ENCODE results near the gene SSC4D.
A peak's percentile ranks its signal among the peaks of the same experiment; 100 is the strongest.
"Not testable (repeated sequence)": the region's sequence is repeated elsewhere in the genome, so short reads cannot be mapped to it uniquely, and the experiment has no call there.

The SSC4D gene

DNA sequence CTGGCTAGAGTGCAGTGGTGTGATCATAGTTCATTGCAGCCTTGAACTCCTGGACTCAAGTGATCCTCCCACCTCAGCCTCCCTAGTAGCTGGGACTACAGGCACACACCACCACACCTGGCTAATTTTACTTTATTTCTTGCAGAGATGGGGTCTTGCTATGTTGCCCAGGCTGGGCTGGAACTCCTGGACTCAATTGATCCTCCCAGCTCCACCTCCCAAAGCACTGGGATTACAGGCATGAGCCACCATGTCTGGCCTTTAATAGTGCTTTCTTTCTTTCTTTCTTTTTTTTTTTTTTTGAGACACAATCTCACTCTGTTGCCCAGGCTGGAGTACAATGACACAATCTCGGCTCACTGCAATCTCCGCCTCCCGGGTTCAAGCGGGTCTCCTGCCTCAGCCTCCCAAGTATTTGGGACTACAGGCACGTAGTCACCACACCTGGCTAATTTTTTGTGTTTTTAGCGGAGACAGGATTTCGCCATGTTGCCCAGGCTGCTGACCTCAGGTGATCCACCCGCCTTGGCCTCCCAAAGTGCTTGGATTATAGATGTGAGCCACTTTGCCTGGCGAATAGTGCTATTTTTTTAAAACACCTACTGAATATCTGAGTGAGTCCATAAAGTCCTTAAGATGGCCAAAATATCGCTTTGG, 8.3 kb upstream of the SSC4D start:
- not testable (repeated sequence) for DNase-seq

DNA sequence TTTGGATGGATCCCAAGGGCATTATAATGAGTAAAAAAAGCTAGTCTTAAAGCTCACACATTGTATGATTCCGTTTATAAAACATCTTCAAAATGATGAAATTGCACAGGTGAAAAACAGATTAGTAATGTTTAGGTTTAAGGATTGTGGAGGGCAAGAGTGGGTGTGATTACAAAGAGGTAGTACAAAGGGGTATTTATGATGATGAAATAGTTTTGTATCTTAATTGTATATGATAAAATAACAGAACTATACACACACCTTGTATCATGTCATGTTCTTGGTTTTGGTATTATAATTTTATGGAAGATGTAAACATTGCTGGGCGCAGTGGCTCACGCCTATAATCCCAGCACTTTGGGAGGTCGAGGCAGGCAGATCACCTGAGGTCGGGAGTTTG, 2.8 kb upstream of the SSC4D start:
- DNase-seq: no peak

DNA sequence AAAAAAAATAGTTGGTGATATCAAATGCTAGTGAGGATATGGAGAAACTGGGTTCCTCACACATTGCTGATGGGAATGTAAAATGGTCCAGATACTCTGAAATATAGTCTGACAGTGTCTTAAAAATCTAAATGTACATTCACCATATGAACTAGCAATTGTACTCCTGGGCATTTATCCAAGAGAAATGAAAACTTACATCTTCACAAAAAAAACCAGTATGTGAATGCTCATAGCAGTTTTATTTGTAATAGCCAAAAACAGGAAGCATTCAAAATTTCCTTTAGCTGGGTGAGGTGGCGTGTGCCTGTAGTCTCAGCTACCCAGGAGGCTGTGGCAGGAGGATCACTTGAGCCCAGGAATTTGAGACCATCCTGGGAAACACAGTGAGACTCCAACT, 2.1 kb upstream of the SSC4D start:
- DNase-seq: no peak

DNA sequence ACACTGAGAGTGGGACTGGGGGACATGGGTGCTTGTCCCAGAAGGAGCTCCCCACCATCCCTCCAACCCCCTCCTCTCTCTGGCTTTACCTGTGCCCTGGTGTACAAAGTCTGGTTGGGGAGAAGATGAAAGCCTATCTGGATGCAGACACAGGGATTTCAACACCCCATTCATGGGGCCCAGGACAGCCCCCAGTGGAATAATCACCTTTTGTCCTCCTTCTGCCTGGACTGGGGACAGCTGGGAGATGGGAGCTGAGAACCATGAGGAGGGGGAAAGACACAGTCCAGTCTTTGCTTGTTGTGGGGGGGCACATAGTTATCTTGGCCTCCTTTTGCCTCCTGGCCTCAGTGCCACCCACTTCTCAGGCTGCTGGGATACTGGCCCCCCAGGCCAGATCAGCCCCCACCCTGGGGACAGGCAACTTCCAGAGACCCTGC, 1.4 kb downstream of the SSC4D start:
- DNase-seq: no peak

DNA sequence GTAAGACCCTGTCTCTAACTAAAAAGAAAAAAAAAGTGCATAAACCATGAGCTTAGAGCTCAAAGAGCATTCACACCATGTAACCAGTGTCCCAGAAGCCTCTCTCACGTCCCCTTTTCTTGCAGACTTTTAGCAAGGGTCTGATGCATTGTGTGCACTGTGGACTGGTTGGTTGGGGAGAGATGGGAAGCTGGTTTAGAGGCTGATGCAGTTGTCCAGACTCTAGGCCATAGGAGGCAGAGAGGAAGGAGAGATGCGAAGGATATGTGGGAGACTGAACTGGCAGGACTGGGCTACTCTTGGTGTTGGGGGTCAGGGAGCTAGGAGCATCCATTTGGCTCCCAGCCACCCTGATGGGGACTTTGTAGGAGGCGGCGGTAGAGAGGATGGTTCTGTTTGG, 1.8 kb downstream of the SSC4D start:
- DNase-seq: no peak

DNA sequence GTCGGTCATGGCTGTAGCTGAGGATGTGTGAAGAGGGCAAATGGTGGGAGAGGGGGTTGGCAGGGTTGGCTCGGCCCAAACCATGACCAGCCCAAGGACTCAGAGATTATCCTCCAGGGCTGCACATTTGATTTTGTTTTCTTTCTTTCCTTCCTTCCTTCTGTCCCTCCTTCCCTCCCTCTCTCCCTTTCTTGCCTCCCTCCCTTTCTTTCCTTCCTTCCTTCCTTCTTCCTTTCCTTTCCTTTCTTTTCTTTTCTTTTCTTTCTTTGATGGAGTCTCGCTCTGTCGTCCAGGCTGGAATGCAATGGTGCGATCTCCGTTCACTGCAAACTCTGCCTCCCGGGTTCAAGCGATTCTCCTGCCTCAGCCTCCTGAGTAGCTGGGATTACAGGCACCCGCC, 3.8 kb downstream of the SSC4D start:
- no peak for DNase-seq

DNA sequence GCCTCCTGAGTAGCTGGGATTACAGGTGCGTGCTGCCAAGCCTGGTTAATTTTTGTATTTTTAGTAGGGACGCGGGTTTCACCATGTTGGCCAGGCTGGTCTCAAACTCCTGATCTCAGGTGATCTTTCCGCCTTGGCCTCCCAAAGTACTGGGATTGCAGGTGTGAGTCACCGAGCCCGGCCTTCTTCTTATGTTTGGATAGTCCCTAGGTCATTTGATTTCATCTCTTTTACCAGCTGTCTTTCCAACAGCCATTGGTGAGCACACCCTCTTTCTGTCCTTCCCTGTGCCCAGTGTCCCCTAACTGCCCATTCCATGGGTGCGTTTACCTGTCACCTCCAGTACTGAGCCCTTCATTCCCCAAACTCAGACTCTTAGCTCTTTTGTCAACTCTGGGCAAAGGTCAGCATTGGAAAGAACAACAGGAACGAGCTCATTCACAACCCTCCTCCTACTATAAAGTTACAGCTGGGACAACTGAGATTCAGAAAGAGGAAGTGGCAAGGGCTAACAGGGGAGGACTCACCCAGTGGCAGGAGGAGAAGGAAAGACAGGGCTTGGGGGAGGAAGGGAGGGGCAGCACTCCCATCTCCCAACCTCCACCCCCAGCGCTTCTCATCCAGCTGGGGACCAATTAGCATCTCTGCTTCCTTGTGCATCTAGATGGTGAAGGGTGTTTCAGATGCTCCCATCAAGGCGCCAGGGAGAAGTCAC, 5.6 kb downstream of the SSC4D start:
- no peak for DNase-seq

DNA sequence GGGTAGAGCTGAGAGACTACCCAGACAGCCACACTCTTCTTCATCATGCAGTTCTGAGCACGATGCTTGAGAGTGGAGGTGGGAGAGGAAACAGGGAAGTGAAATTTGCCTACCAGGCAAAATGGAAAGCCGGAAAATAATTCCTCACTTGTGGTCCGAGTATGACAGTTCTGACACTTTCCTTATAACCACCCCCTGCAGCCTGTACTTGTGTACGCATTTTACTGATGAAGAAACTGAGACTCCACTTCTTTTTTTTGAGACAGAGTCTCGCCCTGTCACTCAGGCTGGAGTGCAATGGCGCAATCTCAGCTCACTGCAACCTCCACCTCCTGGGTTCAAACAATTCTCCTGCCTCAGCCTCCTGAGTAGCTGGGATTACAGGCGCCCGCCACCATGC, 6.4 kb downstream of the SSC4D start:
- DNase-seq: not testable (repeated sequence)

DNA sequence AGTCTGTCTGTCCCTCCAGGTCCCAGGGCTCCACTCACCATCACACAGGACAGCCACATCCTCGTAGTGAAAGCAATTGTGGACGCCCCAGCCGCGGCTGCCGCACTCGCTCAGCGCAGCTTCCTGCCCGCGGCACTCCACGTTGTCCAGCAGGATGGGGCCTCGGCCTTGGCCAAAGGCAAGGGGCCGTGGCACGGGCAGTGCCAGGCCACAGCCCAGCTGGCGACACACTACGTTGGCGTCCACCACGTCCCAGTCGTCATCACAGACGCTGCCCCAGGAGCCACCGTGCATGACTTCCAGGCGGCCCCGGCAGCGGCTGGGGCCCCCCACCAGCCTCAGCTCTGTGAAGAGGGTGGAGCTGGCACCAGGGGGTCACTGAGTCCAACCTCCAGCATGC, 9.2 kb downstream of the SSC4D start:
- no peak for DNase-seq

DNA sequence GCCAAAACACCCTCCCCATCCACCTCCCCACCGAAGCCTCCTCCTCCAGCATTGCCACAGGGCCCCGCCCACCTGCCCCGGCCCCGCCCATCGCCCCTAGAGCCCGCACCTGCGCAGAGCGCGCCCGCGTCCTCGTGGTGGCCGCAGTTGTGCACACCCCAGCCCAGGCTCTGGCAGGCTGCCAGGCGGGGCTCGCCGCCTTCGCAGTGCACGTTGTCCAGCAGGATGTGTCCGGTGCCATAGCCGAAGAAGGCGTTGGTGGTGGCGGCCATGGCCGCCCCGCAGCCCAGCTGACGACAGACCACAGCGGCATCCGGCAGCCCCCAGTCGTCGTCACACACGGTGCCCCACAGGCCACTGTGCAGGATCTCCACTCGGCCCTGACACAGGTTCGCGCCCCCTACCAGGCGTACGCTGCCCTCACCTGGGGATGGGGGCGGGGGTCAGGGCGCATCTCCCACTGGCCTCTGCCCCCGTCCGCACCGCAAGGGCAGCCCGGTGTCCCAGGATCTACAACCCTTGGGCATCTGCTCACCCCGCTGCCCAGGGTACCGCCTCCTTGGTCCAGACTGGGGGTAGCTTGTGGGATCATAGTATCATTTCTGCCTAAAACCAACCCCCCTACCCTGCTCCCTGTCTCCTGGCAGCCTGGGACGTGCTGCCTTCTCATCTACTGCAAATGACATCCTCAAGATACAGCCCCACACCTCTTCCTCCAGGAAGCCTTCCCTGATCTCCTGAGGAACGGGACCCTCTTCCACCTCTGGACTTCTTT, 11.9 kb downstream of the SSC4D start:
- DNase-seq: peak; percentile 71 to 81

DNA sequence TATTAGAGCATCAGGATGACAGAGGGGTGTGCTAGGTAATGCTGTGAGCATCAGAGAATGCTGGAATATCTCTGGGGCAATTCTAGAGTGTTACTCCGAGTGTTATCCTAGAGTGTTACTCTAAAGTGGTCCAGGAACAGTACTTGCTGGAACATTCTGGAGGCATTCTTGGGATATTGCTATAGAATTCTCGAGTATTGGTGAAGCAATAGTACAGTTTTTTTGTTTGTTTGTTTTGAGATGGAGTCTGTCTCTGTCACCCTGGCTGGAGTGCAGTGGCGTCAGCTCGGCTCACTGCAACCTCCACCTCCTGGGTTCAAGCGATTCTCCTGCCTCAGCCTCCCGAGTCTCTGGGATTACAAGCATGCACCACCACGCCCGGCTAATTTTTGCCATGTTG, 12.6 kb downstream of the SSC4D start:
- DNase-seq: no peak

DNA sequence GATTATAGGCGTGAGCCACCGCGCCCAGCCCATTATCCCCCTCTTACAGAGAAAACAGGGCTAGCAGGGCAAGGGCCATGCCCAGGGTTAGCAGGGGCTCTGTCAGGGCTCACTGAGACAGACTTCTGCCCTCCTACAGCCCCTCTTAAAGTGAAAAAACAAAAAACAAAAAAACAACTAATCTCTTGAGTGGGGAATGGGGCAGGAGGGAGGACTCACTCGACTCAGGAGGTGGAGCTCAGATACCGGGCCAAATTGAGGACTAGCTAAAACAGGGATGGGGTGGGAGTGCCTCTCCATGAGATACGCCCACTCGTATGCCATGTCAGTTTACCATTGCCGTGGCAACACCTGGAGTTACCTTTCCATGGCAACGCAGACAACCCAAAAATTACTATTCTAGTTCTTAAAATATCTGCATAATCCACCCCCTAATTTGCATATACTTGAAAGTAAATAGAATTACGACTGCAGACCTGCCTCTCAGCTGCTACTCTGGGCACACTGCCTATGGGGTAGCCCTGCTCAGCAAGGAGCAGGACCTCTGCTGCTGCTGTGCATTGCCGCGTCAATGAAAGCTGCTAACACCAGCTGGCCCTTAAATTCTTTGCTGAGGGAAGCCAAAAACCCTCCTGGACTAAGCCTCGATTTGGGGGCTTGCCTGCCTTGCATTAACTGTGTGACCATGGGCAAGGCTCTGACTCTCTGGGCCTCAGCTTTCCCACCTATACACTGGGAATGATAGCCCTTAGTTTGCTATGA, 13.4 kb downstream of the SSC4D start:
- DNase-seq: no peak

DNA sequence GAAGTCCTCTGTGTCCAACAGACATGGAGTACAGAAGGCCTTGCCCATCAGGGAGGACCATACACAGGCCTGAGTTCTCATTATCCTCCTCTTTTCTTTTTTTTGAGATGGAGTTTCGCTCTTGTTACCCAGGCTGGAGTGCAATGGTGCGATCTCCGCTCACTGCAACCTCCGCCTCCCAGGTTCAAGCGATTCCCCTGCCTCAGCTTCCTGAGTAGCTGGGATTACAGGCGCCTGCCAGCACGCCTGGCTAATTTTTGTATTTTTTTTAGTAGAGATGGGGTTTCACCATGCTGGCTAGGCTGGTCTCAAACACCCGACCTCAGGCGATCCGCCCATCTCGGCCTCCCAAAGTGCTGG, 13.9 kb downstream of the SSC4D start:
- DNase-seq: not testable (repeated sequence)

DNA sequence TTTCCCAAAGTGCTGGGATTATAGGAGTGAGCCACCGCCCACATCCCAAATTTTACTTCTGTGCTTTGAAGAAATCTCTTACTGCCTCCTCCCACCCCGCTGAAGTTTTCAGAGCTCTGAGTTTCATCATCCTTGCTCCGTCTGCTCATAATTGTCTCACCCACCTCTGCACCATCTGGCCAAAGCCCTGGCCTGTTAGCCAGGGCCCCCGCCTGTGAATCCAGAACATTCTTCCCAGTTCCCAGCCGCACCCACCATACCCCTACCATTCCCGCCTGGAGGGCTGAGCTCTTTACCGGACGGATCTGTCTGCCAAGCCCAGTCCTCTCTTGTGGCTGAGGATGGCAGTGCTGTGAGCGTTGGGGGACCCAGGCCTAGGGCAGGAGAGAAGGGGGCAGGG, 14.5 kb downstream of the SSC4D start:
- no peak for DNase-seq

DNA sequence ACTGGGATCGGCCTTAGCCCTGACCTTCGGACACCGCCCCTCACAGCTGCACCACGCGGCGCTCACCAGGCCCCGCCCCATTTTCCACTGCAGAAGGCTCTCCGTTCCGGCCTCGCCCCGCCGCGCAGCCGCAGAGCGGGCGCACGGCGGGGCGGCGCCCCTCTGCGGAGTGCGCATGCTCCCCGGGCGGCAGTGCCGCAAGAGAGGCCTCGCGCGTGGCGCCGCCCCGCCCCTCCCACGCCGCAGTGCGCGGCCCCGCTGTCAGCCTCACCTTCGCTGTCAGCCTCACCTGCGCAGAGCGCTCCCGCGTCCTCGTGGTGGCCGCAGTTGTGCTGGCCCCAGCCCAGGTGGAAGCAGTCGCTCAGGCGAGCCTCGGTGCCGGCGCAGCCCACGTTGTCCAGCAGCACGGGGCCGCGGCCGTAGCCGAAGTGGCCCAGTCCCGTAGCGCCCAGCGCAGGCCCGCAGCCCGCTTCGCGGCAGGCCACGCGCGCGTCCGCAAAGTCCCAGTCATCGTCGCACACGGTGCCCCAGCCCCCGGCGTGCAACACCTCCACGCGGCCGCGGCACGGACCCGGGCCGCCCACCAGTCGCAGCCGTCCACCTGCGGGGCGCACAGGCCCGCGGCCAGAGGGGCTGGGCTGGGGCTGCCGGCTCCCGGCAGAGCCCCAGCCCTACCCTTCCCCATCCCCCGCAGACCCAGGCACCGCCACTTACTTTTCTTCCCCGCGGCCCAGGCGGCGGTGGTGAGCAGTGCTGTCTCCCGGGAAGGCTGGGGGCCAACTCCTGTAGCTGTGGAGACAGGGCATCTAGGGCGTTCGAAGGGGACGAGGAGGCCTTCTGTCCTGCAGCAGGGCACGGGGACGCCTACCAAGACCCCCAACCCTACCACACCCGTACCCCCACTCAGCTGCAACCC, 16.1 kb downstream of the SSC4D start:
- peak; percentile 91 to 96 for DNase-seq

DNA sequence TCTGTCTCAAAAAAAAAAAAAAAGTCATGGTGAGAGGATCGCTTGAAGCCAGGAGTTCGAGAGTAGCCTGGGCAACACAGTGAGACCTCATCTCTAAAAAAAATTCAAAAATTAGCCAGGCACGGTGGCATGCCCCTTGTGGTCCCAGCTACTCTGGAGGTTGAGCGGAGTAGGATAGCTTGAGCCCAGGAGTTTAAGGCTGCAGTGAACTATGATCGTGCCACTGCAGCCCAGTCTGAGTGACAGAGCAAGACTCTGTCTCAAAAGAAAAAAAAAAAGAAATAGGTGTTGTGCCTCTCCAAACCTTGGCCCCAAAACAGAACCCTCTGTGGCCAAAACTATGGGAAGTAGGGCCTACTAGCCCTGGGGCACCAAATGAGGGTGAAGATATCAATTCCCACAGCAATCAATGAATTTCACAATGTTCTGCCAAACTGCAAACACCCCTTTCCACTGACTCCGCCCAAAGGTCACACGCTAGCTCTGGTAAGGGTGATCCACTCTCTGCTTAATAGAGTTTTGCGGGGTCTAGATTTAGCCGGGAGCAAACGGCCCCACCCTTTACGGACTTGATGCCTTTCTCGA, 16.9 kb downstream of the SSC4D start:
- DNase-seq: no peak

DNA sequence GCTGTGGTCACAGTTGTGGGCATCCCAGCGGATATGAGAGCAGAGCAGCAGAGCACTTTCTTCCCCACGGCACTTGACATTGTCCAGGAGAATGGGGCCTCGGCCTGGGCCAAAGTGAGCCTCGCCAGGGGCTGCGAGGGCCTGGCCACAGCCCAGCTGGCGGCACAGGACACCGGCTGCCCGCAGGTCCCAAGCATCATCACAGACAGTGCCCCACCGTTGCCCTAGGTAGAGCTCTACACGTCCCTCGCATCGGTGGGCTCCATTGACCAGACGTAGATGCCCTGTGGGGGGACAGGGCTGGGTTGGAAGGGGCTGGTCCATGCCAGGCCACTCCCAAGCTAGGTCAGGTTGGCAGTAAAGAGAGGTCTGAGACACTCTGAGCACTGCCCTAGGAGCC, 19.4 kb downstream of the SSC4D start:
- DNase-seq: no peak

DNA sequence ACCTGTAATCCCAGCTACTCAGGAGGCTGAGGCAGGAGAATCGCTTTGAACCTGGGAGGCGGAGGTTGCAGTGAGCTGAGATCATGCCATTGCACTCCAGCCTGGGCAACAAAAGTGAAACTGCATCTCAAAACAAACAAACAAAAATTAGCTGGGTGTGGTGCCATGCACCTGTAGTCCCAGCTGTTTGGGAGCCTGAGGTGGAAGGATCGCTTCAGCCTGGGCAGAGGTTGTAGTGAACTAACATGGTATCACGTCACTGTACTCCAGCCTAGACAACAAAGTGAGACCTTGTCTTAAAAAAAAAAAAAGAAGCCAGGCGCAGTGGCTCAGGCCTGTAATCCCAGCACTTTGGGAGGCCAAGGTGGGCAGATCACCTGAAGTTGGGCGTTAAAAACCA, 21.7 kb downstream of the SSC4D start:
- DNase-seq: not testable (repeated sequence)

DNA sequence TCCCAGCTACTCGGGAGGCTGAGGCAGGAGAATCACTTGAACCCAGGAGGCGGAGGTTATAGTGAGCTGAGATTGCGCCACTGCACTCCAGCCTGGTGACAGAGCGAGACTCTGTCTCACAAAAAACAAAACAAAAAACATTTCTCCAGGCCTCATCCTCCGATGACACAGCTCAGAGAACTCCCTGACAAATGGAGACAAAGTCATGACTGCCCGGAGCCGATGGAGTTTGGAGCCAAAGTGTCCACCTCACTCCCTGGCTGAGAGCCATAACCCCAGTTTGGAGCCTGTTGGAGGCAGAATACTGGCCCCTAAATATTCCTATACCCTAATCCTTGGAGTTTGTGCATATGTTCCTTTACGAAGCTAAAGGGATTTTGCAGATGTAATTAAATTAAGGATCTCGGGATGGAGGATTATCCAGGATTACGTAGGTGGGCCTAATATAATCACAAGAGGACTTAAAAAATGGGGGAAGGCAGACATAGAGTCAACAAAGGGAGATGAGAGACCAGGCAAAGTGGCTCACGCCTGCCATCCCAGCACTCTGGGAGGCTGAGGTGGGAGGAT, 22.7 kb downstream of the SSC4D start:
- DNase-seq: no peak

DNA sequence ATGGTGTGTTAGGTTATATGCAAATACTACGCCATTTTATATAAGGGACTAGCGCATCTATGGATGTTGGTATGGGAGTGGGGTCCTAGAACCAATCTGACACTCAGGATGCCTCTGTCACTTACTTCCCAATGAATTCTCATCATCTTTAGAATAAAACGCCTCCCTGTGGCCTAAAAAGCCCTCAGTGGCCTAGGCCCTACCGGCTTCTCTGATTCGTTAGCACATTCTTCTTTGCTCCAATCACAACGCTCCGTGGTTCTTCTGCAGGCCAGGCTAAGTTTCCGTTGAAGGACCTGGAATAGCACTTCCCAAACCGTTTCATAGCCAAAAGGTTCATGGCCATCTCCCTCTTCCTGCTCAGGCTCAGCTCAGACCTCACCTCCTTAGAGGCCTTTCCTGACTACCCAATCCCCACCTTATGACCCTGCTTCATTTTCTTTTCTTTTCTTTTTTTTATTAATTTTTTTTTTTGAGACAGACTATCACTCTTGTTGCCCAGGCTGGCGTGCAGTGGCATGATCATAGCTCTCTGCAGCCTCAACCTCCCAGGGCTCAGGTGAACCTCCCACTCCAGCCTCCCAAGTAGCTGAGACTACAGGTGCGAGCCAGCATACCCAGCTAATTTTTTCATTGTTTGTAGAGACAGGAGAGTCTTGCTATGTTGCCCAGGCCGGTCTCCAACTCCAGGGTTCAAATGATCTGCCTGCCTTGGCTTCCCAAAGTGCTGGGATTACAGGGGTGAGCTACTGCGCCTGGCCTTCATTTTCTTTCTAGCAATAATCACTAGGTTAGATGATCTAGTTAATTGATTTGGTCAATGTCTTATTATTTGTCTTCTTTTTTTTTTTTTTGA, 26.2 kb downstream of the SSC4D start:
- DNase-seq: peak; percentile 45 to 56

Data from NCI-H1930 (cell line).